H54 (cell line): ENCODE results near the gene ZNF566.

Experiments used
- DNase-seq: peaks from one replicate; pipeline ENCODE4 v3.0.0; 2011; ENCODE audit warnings: low spot score, mixed read lengths; ENCODE audit not compliant: insufficient read length
- FAIRE-seq: peaks from 3 replicates; lab custom pipeline; 2011; peaks lifted over from hg19 to GRCh38; lab: Jason Lieb, UNC
- POLR2A ChIP-seq: IDR thresholded peaks from 2 replicates; pipeline ENCODE4 v1.6.1; 2011; ENCODE audit warnings: low read depth, mild to moderate bottlenecking, low read length

ZNF566 gene

DNA sequence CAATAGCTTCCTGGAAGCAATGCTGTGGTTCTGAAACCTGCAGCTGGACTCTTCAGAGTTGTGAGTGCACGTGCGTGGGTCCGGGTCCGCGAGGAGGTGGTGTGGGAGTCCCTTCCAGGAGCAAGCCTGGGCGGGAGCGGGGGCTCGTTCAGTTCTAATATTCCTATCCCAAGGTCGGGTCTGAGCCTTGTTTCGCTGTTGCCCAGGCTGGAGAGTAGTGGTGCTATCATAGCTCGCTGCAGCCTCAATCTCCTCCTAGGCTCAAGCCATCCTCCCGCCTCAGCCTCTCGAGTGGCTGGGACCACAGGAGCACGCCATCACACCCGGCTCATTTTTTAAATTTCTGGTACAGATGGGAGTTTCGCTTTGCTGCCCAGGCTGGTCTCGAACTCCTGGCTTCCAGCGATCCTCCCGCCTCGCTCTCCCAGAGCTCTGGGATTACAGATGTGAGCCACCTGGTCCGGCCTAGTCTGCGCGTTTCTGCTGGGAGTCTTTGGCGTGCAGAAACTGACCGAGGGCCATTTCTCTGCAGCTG, 71.5 kb downstream of the ZNF566 start:
- DNase-seq (no peak), FAIRE-seq (no peak)
- no peak for TF ChIP-seq POLR2A

DNA sequence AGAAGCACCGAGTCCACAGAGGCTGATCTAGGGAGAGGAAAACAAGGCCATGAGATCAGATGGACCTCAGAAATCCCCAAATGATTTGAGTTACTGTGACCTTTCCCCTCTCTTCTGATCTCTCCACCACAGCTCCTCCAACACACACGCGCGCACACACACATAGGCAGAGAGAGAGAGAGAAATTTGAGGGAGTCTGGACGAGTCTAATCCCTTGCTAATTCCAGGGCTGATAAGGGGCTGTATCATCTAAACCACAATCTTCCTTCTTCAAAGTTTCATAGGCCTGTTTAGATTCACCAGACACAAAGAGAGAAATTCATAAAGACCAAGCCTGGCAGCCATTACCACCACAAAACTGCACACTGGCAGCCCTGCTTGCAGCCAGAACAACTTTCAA, 79.5 kb downstream of the ZNF566 start:
- no peak for TF ChIP-seq POLR2A
- DNase-seq (no peak), FAIRE-seq (no peak)

DNA sequence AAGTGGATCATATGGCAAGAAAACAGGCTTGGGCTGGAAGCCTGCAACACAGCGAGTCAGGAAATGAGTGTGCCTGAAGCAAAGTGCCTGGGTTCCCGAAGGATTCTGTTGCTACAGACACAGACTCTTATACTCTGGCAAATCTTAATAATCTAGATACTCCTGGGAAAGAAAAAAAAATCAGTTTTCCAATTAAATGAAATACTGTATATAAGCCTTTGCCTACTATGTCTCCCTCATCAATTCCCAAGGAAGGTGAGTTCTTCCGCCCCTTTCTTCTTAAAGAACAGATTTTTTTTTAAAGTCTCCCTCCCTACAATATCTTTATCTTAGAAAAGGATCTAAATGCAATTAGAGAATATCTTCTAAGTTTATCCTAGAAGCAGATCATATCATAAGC, 81.3 kb downstream of the ZNF566 start:
- TF ChIP-seq POLR2A: no peak
- DNase-seq (no peak), FAIRE-seq (no peak)

DNA sequence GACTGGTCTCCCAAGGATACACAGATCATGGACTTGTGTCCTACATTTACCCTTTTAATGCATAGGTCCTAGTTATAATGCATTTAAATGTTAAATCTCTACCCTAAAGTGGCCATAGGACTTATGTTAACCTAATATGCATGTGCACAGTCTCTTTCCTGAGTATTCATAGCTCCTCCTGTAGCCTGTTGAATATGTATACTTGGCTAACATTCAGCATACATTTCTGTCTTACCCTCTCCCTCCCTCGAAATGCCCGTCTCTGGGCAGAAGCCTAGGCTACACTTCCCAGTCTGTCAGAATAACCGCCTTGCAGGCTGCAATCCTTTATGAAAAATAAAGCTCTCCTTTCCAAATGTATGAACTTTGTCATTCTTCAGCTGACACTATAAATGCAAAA, 84.9 kb downstream of the ZNF566 start:
- DNase-seq: no peak
- no peak for FAIRE-seq
- no peak for TF ChIP-seq POLR2A

DNA sequence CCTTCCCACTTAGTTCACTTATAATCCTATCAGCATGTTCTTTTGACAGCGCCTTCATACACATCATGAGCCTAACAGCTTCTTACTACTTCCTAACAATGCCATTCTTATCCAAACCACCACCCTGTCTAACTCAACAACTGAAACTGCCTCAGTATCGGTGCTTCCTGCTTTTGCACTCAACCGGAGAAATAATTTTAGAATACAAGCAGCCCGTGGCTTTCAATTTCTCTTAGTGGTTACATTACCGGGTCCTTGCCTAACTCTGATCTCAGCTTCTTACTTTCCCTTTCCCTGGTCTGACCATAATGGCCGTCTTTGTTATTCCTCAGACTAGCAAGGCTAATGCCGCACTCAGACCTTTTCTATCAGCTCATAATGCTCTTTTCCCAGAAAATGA, 87.9 kb downstream of the ZNF566 start:
- FAIRE-seq (no peak), DNase-seq (no peak)
- TF ChIP-seq POLR2A: no peak

DNA sequence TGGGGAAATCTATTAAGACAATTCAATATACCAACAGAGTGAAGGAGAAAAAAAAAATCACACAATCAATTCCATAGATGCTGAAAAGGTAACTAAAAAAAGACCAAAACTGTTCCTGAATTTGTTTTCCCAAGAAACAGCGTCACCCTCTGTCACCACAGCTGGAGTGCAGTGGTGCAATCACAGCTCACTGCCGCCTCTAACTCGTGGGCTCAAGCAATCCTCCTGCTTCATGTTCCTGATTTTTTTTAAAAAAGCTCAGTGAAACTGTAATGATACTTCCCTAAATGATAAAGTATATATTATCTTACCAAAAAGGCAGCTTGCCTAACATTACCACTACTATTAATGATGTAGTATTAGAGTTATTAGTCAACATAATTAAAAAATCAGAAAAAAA, 90.8 kb downstream of the ZNF566 start:
- no peak for FAIRE-seq
- TF ChIP-seq POLR2A: no peak
- no peak for DNase-seq
